Motor neuron (in vitro differentiated cells): ENCODE results near the gene IL17F. TPM values are rescaled to one million over a fixed set of nuclear protein-coding genes. Genes with fewer than 3 reads are reported as not detected.
A peak's percentile ranks its signal among the peaks of the same experiment; 100 is the strongest.

Source experiments
- ATAC-seq, 8 experiments: fragments of 200-7000 bp; cut with Tn5 transposase; replicated peaks in 6 of 8; 2 replicates each; pipeline ENCODE4 v1.8.0; 2021; ENCODE audit warnings: mild to moderate bottlenecking in 8 of 8, moderate library complexity in 8 of 8
- H3K27ac ChIP-seq, 2 donors: fragments of 250-450 bp; sonication (Bioruptor Pico); 2 replicates each; pipeline ENCODE4 v1.9.0; 2021; ENCODE audit warnings: antibody characterized with exemption in 2 of 2, mild to moderate bottlenecking in 2 of 2, moderate library complexity in 1 of 2
- H3K4me1 ChIP-seq, 2 donors: fragments of 250-450 bp; sonication (Bioruptor Pico); replicated peaks in 1 of 2; 2 replicates each; pipeline ENCODE4 v1.6.1; 2021; ENCODE audit warnings: antibody characterized with exemption in 2 of 2, mild to moderate bottlenecking in 2 of 2, moderate library complexity in 1 of 2
- H3K4me3 ChIP-seq, 5 donors: fragments of 250-450 bp; sonication (Bioruptor Pico); 2 replicates each; pipeline ENCODE4 v1.9.0; 2021; ENCODE audit warnings: antibody characterized with exemption in 5 of 5, mild to moderate bottlenecking in 5 of 5, moderate library complexity in 4 of 5
- WGBS, 10 experiments: fragments of 450-650 bp; shearing (Covaris generic); methylation state at CpG; one replicate each; pipeline ENCODE4 v1.0.0; 2022; 5-methylcytosine and 5-hydroxymethylcytosine counted together
- in situ Hi-C, 9 experiments: fragments of 400-800 bp; cut with MboI; loops; one replicate each; pipeline ENCODE4 v1.15.0; 2021; ENCODE audit warnings: low sequenced_read_pairs in 9 of 9, low pct_unique_long_range_greater_than_20kb in 2 of 9; ENCODE audit not compliant: unreplicated experiment in 9 of 9
- total RNA-seq, 8 experiments: library from RNA; unstranded; fragments of 300-600 nt; gene quantifications; 2 replicates each; pipeline versions ENCODE4 v1.2.3 to v1.2.4, GENCODE V29; 2022

IL17F gene
- total RNA-seq, 8 experiments from 2014 or later, result not detected

- in situ Hi-C loops, result loop anchor here in 1 of 9 experiments (25.0 kb wide), 1 partner anchor 102 kb away; no protein-coding TSS in a partner anchor
- peak; percentile 50 to 86 (median 68) for ATAC-seq
- Histone ChIP-seq H3K4me3 (no peak overlapping the region), H3K27ac (no peak overlapping the region), H3K4me1 (no peaks in the 10 kb centered on the region)
- WGBS, 10 experiments, result 10 to 56% (median 32%) methylated on average over 2 to 11 of the region's 11 CpGs
Measured at GRCh38 chr6:52263709-52264540, 19.6 kb upstream of the IL17F start.

GRCh38 chr6:52262620-52263344 is 18.5 kb upstream of the IL17F start:
- H3K27ac ChIP-seq, result no peak overlapping the region
- no peak overlapping the region for H3K4me3 ChIP-seq
- WGBS, 10 experiments, result 31 to 100% (median 95%) methylated on average over 1 to 8 of the region's 9 CpGs
- H3K4me1 ChIP-seq, result no peaks in the 10 kb centered on the region
- ATAC-seq, result no peak
- in situ Hi-C loops, result loop anchor here in 1 of 9 experiments (25.0 kb wide), 1 partner anchor 100 kb away; no protein-coding TSS in a partner anchor

- no peaks in the 10 kb centered on the region for H3K4me1 ChIP-seq
- in situ Hi-C loops, result loop anchor here in 1 of 9 experiments (25.0 kb wide), 1 partner anchor 99 kb away; no protein-coding TSS in a partner anchor
- ATAC-seq, result peak in 1 of 8 experiments; percentile 51
- H3K27ac ChIP-seq, result no peak overlapping the region
- H3K4me3 ChIP-seq, result no peak overlapping the region
- 5 to 100% (median 88%) methylated on average over 2 to 6 of the region's 6 CpGs; no CpG with 5 or more reads in 1 of the 10 experiments for WGBS, 10 experiments
Measured at GRCh38 chr6:52261229-52261628, 16.9 kb upstream of the IL17F start.

- Histone ChIP-seq H3K27ac (no peak overlapping the region), H3K4me1 (no peaks in the 10 kb centered on the region), H3K4me3 (no peak overlapping the region)
- in situ Hi-C loops, result loop anchor here in 1 of 9 experiments (25.0 kb wide), 1 partner anchor 98 kb away; no protein-coding TSS in a partner anchor
- 100% methylated on average over 1 to 3 of the region's 3 CpGs; no CpG with 5 or more reads in 5 of the 10 experiments for WGBS, 10 experiments
- no peak for ATAC-seq
Measured at GRCh38 chr6:52260634-52261033, 16.3 kb upstream of the IL17F start.

GRCh38 chr6:52255434-52255833 is 11.1 kb upstream of the IL17F start:
- Histone ChIP-seq H3K27ac (no peak overlapping the region), H3K4me1 (no peaks in the 10 kb centered on the region), H3K4me3 (no peak overlapping the region)
- in situ Hi-C loops, result loop anchor here in 1 of 9 experiments (25.0 kb wide), 1 partner anchor 93 kb away; no protein-coding TSS in a partner anchor
- no peak for ATAC-seq
- WGBS, 10 experiments, result 70 to 100% (median 100%) methylated on average over 1 to 2 of the region's 2 CpGs; no CpG with 5 or more reads in 5 of the 10 experiments

- no peak for ATAC-seq
- H3K27ac ChIP-seq, result no peak overlapping the region
- WGBS, 10 experiments, result 65 to 100% (median 96%) methylated on average over 1 to 8 of the region's 8 CpGs; no CpG with 5 or more reads in 2 of the 10 experiments
- H3K4me3 ChIP-seq, result no peak overlapping the region
- in situ Hi-C loops, result loop anchor here in 1 of 9 experiments (25.0 kb wide), 1 partner anchor 93 kb away; no protein-coding TSS in a partner anchor
- H3K4me1 ChIP-seq, result no peaks in the 10 kb centered on the region
Measured at GRCh38 chr6:52254731-52255378, 10.6 kb upstream of the IL17F start.

- H3K4me1 ChIP-seq, result no peaks in the 10 kb centered on the region
- ATAC-seq, result peak in 2 of 8 experiments; percentile 56 to 60
- H3K4me3 ChIP-seq, result no peak overlapping the region
- H3K27ac ChIP-seq, result no peak overlapping the region
- 0 to 73% (median 17%) methylated on average over 1 to 9 of the region's 9 CpGs; no CpG with 5 or more reads in 2 of the 10 experiments for WGBS, 10 experiments
- in situ Hi-C loops, result loop anchor here in 1 of 9 experiments (25.0 kb wide), 1 partner anchor 91 kb away; no protein-coding TSS in a partner anchor
Measured at GRCh38 chr6:52253494-52253893, 9.2 kb upstream of the IL17F start.

GRCh38 chr6:52251113-52251512 is 6.8 kb upstream of the IL17F start:
- Histone ChIP-seq H3K4me3 (no peak overlapping the region), H3K4me1 (no peaks in the 10 kb centered on the region), H3K27ac (no peak overlapping the region)
- in situ Hi-C loops, result loop anchor here in 1 of 9 experiments (25.0 kb wide), 1 partner anchor 89 kb away; no protein-coding TSS in a partner anchor
- no peak for ATAC-seq

GRCh38 chr6:52249078-52249477 is 4.8 kb upstream of the IL17F start:
- H3K4me3 ChIP-seq, result no peak overlapping the region
- no peaks in the 10 kb centered on the region for H3K4me1 ChIP-seq
- 21 to 100% (median 77%) methylated on average over 1 to 2 of the region's 2 CpGs; no CpG with 5 or more reads in 2 of the 10 experiments for WGBS, 10 experiments
- no peak overlapping the region for H3K27ac ChIP-seq
- in situ Hi-C loops, result loop anchor here in 1 of 9 experiments (25.0 kb wide), 1 partner anchor 387 kb away; no protein-coding TSS in a partner anchor
- no peak for ATAC-seq

- H3K4me1 ChIP-seq, result no peaks in the 10 kb centered on the region
- H3K27ac ChIP-seq, result no peak overlapping the region
- WGBS, 10 experiments, result 17 to 100% (median 52%) methylated on average over 1 of the region's 1 CpG; no CpG with 5 or more reads in 4 of the 10 experiments
- no peak for ATAC-seq
- H3K4me3 ChIP-seq, result no peak overlapping the region
- in situ Hi-C loops, result loop anchor here in 1 of 9 experiments (25.0 kb wide), 1 partner anchor 383 kb away; no protein-coding TSS in a partner anchor
Measured at GRCh38 chr6:52245425-52245824, 1.1 kb upstream of the IL17F start.

- in situ Hi-C loops, result loop anchor here in 1 of 9 experiments (25.0 kb wide), 1 partner anchor 381 kb away; no protein-coding TSS in a partner anchor
- no peak overlapping the region for H3K4me3 ChIP-seq
- ATAC-seq, result peak in 1 of 8 experiments; percentile 17
- WGBS, 10 experiments, result 28 to 100% (median 80%) methylated on average over 1 to 4 of the region's 4 CpGs; no CpG with 5 or more reads in 3 of the 10 experiments
- no peak overlapping the region for H3K27ac ChIP-seq
- no peaks in the 10 kb centered on the region for H3K4me1 ChIP-seq
Measured at GRCh38 chr6:52243282-52243893, 912 bp downstream of the IL17F start.

GRCh38 chr6:52241819-52242218 is 2.5 kb downstream of the IL17F start:
- ATAC-seq, result no peak
- 0 to 86% (median 33%) methylated on average over 1 to 2 of the region's 2 CpGs; no CpG with 5 or more reads in 2 of the 10 experiments for WGBS, 10 experiments
- in situ Hi-C loops, result loop anchor here in 1 of 9 experiments (25.0 kb wide), 1 partner anchor 380 kb away; no protein-coding TSS in a partner anchor
- H3K4me3 ChIP-seq, result no peak overlapping the region
- H3K27ac ChIP-seq, result no peak overlapping the region
- no peaks in the 10 kb centered on the region for H3K4me1 ChIP-seq
